PC-9 (cell line): ENCODE measurements around the gene ELAC1. TPM values are rescaled to one million over a fixed set of nuclear protein-coding genes. Genes with fewer than 3 reads are reported as not detected.

Experiments used
- BruUV-seq: library from RNA; stranded (reverse); fragments of 400-500 nt; replicated peaks from 2 replicates; lab custom pipeline; 2021; lab: Mats Ljungman, UMichigan
- CTCF ChIA-PET: fragments of 300-600 bp; sonication (Branson Sonifier 250); formaldehyde crosslinking; loops from one replicate; lab custom pipeline; 2022; ENCODE audit warnings: antibody characterized with exemption; lab: Charles Lee
- POLR2A ChIA-PET: fragments of 300-600 bp; sonication (Branson Sonifier 250); formaldehyde crosslinking; loops from one replicate; lab custom pipeline; 2022; ENCODE audit warnings: antibody characterized with exemption; ENCODE audit not compliant: unreplicated experiment; lab: Charles Lee
- DNase-seq, 2 experiments: peaks; one replicate each; pipeline versions ENCODE4 v3.0.0 to v3.0.0-alpha.2; 2015 to 2022; ENCODE audit warnings: mixed read lengths in 1 of 2
- H2AFZ ChIP-seq: fragments of 200-600 bp; sonication (generic); 2 replicates; pipeline ENCODE4 v1.8.1; 2017; ENCODE audit warnings: antibody characterized with exemption
- H3F3A ChIP-seq: fragments of 200-600 bp; sonication (generic); 2 replicates; pipeline ENCODE4 v1.8.1; 2017; ENCODE audit warnings: antibody characterized with exemption, mild to moderate bottlenecking, low read depth; ENCODE audit not compliant: insufficient read depth
- H3K27ac ChIP-seq: fragments of 200-600 bp; sonication (generic); 2 replicates; pipeline ENCODE4 v1.6.1; 2016; ENCODE audit warnings: mixed run types
- H3K27me3 ChIP-seq: fragments of 200-600 bp; sonication (generic); 2 replicates; pipeline ENCODE4 v1.6.1; 2016; ENCODE audit warnings: low read depth, mixed run types; ENCODE audit not compliant: insufficient read depth
- H3K36me3 ChIP-seq: fragments of 200-600 bp; sonication (generic); 2 replicates; pipeline ENCODE4 v1.6.1; 2016; ENCODE audit warnings: low read depth, mixed run types
- H3K4me1 ChIP-seq: fragments of 200-600 bp; sonication (generic); replicated peaks from 2 replicates; pipeline ENCODE4 v1.6.1; 2016; ENCODE audit warnings: mixed run types; ENCODE audit not compliant: insufficient read depth
- H3K4me2 ChIP-seq: fragments of 200-600 bp; sonication (generic); 2 replicates; pipeline ENCODE4 v1.6.1; 2017; ENCODE audit warnings: mixed run types
- H3K4me3 ChIP-seq: fragments of 200-600 bp; sonication (generic); 2 replicates; pipeline ENCODE4 v1.6.1; 2016; ENCODE audit warnings: mixed run types
- H3K79me2 ChIP-seq: fragments of 200-600 bp; sonication (generic); 2 replicates; pipeline ENCODE4 v1.6.1; 2017; ENCODE audit warnings: low read depth, mixed run types
- H3K9me2 ChIP-seq: fragments of 200-600 bp; sonication (generic); 2 replicates; pipeline ENCODE4 v1.8.1; 2017; ENCODE audit warnings: mild to moderate bottlenecking; ENCODE audit not compliant: insufficient read depth
- H3K9me3 ChIP-seq: fragments of 200-600 bp; sonication (generic); 2 replicates; pipeline ENCODE4 v1.8.1; 2016; ENCODE audit warnings: low read depth; ENCODE audit not compliant: insufficient read depth
- H4K20me1 ChIP-seq: fragments of 200-600 bp; sonication (generic); 2 replicates; pipeline ENCODE4 v1.8.1; 2017; ENCODE audit not compliant: insufficient read depth
- CTCF ChIP-seq: fragments of 200-600 bp; sonication (generic); conservative IDR thresholded peaks from 2 replicates; pipeline ENCODE4 v1.6.1; 2017; ENCODE audit warnings: mixed run types, antibody characterized with exemption, mild to moderate bottlenecking, moderate library complexity
- EZH2 ChIP-seq: fragments of 200-600 bp; sonication (generic); IDR thresholded peaks from 2 replicates; pipeline ENCODE4 v1.8.0; 2017; ENCODE audit warnings: antibody characterized with exemption, low read depth
- intact Hi-C: fragments of 100-400 bp; cut with micrococcal nuclease; formaldehyde crosslinking; loops from one replicate; pipeline ENCODE4 v1.10.0; 2022; ENCODE audit not compliant: unreplicated experiment
- total RNA-seq: library from RNA; stranded (reverse); gene quantifications from 2 replicates; pipeline ENCODE4 v1.2.3, GENCODE V29; 2021

ELAC1 gene
- total RNA-seq, 1 experiment from 2014 or later: 6.0 TPM

DNA sequence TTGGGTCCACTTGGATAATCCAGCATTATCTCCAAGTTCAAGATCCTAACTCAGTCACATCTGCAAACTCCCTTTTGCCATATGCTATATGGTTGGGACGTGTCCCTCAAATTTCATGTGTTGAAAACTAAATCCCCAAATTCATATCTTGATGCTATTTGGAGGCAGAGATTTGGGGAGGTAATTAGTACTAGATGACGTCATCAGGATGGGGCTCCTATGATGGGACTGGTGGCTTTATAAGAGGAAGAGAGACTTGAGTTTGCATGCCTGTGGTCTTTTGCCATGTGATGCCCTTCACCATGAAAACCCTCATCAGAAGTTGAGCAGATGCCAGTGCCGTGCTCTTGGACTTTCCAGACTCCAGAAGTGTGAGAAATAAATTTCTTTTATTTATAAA lies 45.4 kb downstream of the ELAC1 start:
- no peak overlapping the region for H3K4me3 ChIP-seq
- no peaks in the 10 kb centered on the region for H3K27me3 ChIP-seq
- no peaks in the 10 kb centered on the region for H3K4me1 ChIP-seq
- no peaks in the 10 kb centered on the region for H3K9me2 ChIP-seq
- TF ChIP-seq CTCF (no peak), EZH2 (no peak)
- intact Hi-C loops: no loop called here
- ChIA-PET CTCF (no interaction called here), POLR2A (no interaction called here)
- no peaks in the 10 kb centered on the region for H3K36me3 ChIP-seq
- H3K9me3 ChIP-seq: no peaks in the 10 kb centered on the region
- no peaks in the 10 kb centered on the region for H4K20me1 ChIP-seq
- H3K4me2 ChIP-seq: no peak overlapping the region
- H3F3A ChIP-seq: no peaks in the 10 kb centered on the region
- H2AFZ ChIP-seq: no peak overlapping the region
- DNase-seq: no peak
- no peak overlapping the region for H3K27ac ChIP-seq
- no peaks in the 10 kb centered on the region for H3K79me2 ChIP-seq
- no TSS peak for BruUV-seq

- intact Hi-C loops: no loop called here
- H3K36me3 ChIP-seq: no peaks in the 10 kb centered on the region
- no peaks in the 10 kb centered on the region for H3K27me3 ChIP-seq
- BruUV-seq: no TSS peak
- H3K79me2 ChIP-seq: no peaks in the 10 kb centered on the region
- H3K4me2 ChIP-seq: no peak overlapping the region
- no peak for DNase-seq
- POLR2A ChIA-PET: no interaction called here
- TF ChIP-seq EZH2: no peak
- TF ChIP-seq CTCF: no peak
- H2AFZ ChIP-seq: no peak overlapping the region
- H3K9me3 ChIP-seq: no peaks in the 10 kb centered on the region
- H3K4me1 ChIP-seq: no peaks in the 10 kb centered on the region
- no peak overlapping the region for H3K4me3 ChIP-seq
- CTCF ChIA-PET: no interaction called here
- no peaks in the 10 kb centered on the region for H4K20me1 ChIP-seq
- no peaks in the 10 kb centered on the region for H3K9me2 ChIP-seq
- H3F3A ChIP-seq: no peaks in the 10 kb centered on the region
- H3K27ac ChIP-seq: no peak overlapping the region
These were observed 49.5 kb downstream of the ELAC1 start for GRCh38 chr18:51017140-51017879.

- no TSS peak for BruUV-seq
- Histone ChIP-seq H3K27me3 (no peaks in the 10 kb centered on the region), H3K4me3 (no peak overlapping the region), H3K27ac (no peak overlapping the region), H4K20me1 (no peaks in the 10 kb centered on the region), H3K36me3 (no peaks in the 10 kb centered on the region), H3K9me2 (no peaks in the 10 kb centered on the region), H3K9me3 (no peaks in the 10 kb centered on the region), H3K79me2 (no peaks in the 10 kb centered on the region), H3F3A (no peaks in the 10 kb centered on the region), H3K4me2 (no peak overlapping the region), H2AFZ (no peak overlapping the region), H3K4me1 (no peaks in the 10 kb centered on the region)
- ChIA-PET POLR2A (interaction anchor here (0.6 kb wide), 1 partner anchor 337 kb away, joined by 5 read pairs; no protein-coding TSS in a partner anchor), CTCF (no interaction called here)
- TF ChIP-seq CTCF: no peak
- no peak for TF ChIP-seq EZH2
- intact Hi-C loops: no loop called here
- no peak for DNase-seq
These were observed 52.7 kb downstream of the ELAC1 start for GRCh38 chr18:51020536-51020935.
